ENCODE results near the gene TTC33.

DNA sequence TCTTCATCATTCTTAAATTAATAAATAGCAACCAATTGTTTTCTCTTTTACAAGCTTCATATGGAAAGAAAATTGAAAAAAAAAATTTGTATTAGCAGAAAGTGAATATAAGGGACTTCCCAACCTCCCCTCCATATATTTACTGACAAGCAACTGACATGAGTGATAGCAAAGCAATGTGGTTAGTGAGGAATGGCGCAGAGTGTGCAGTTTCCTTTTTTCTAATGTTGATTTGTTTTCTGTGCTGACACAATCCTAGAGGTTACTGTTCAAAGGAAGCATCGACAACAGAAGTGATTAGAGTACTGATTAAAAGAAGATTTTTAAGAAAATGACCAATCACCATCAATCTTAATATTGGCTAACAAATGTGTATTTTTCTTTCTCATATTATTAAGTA is 77.7 kb downstream of the TTC33 start:
- TF ChIP-seq POLR2AphosphoS5 (IDR thresholded peaks at IDR 0.05) = no peak
- TF ChIP-seq, protein P1, sequence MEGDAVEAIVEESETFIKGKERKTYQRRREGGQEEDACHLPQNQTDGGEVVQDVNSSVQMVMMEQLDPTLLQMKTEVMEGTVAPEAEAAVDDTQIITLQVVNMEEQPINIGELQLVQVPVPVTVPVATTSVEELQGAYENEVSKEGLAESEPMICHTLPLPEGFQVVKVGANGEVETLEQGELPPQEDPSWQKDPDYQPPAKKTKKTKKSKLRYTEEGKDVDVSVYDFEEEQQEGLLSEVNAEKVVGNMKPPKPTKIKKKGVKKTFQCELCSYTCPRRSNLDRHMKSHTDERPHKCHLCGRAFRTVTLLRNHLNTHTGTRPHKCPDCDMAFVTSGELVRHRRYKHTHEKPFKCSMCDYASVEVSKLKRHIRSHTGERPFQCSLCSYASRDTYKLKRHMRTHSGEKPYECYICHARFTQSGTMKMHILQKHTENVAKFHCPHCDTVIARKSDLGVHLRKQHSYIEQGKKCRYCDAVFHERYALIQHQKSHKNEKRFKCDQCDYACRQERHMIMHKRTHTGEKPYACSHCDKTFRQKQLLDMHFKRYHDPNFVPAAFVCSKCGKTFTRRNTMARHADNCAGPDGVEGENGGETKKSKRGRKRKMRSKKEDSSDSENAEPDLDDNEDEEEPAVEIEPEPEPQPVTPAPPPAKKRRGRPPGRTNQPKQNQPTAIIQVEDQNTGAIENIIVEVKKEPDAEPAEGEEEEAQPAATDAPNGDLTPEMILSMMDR (IDR thresholded peaks at IDR 0.05) = no peak

All from suprapubic skin (tissue), 3 donors.